Measurements from ENCODE around the gene OR2G6.
"Not testable (repeated sequence)": the region's sequence is repeated elsewhere in the genome, so short reads cannot be mapped to it uniquely, and the experiment has no call there.

OR2G6 gene

DNA sequence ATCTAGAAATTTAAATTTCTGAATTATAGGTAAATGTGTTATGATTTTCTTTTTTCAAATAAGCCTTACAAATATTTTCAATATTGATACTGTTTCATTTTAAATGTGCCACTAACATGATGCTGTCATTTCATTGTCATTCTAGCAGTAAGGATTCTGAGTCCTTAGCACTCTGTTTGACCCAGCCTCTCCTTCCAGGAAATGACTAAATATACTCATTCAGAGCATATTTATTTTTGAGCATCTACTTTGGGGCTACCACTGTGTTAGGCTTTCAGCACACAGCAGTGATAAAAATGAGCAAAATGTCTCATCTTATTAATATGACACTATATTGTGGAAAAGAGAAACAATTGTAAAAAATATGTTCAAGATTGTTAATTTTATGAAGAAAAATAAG lies 2.3 kb downstream of the OR2G6 start:
- ATAC-seq (ENCODE audit: low read depth); H3K9me3 ChIP-seq (ENCODE audit: severe bottlenecking): not testable (repeated sequence)

DNA sequence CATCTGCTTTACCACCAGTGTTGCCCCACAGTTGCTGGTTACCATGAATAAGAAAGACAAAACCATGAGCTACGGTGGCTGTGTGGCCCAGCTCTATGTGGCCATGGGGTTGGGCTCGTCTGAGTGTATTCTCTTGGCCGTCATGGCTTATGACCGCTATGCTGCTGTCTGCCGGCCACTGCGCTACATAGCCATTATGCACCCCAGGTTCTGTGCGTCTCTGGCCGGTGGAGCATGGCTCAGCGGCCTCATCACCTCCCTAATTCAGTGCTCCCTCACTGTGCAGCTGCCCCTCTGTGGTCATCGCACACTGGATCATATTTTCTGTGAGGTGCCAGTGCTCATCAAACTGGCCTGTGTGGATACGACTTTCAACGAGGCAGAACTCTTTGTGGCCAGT lies 14.0 kb downstream of the OR2G6 start:
- ATAC-seq (ENCODE audit: low read depth) (no peak), DNase-seq (ENCODE audit: low spot score) (no peak)
- H3K27ac ChIP-seq (ENCODE audit: poor library complexity, severe bottlenecking) = no peak overlapping the region
- no peaks in the 10 kb centered on the region for H3K9me3 ChIP-seq (ENCODE audit: severe bottlenecking)
- no peak overlapping the region for H3K4me3 ChIP-seq (ENCODE audit: severe bottlenecking)
- H3K27me3 ChIP-seq (ENCODE audit: insufficient read depth, poor library complexity, severe bottlenecking) = no peaks in the 10 kb centered on the region
- H3K36me3 ChIP-seq (ENCODE audit: low read depth) = no peaks in the 10 kb centered on the region
- no peaks in the 10 kb centered on the region for H3K4me1 ChIP-seq (ENCODE audit: insufficient read depth, poor library complexity, severe bottlenecking)
- TF ChIP-seq, protein P1, sequence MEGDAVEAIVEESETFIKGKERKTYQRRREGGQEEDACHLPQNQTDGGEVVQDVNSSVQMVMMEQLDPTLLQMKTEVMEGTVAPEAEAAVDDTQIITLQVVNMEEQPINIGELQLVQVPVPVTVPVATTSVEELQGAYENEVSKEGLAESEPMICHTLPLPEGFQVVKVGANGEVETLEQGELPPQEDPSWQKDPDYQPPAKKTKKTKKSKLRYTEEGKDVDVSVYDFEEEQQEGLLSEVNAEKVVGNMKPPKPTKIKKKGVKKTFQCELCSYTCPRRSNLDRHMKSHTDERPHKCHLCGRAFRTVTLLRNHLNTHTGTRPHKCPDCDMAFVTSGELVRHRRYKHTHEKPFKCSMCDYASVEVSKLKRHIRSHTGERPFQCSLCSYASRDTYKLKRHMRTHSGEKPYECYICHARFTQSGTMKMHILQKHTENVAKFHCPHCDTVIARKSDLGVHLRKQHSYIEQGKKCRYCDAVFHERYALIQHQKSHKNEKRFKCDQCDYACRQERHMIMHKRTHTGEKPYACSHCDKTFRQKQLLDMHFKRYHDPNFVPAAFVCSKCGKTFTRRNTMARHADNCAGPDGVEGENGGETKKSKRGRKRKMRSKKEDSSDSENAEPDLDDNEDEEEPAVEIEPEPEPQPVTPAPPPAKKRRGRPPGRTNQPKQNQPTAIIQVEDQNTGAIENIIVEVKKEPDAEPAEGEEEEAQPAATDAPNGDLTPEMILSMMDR (IDR thresholded peaks at IDR 0.05; ENCODE audit: poor library complexity, severe bottlenecking) = no peak

More for the DNA sequence above, 2.3 kb downstream of the OR2G6 start:
- H3K4me3 ChIP-seq (ENCODE audit: severe bottlenecking); H3K27ac ChIP-seq (ENCODE audit: poor library complexity, severe bottlenecking); H3K27me3 ChIP-seq (ENCODE audit: insufficient read depth, poor library complexity, severe bottlenecking); DNase-seq (ENCODE audit: low spot score); H3K4me1 ChIP-seq (ENCODE audit: insufficient read depth, poor library complexity, severe bottlenecking); H3K36me3 ChIP-seq (ENCODE audit: low read depth): not testable (repeated sequence)

DNA sequence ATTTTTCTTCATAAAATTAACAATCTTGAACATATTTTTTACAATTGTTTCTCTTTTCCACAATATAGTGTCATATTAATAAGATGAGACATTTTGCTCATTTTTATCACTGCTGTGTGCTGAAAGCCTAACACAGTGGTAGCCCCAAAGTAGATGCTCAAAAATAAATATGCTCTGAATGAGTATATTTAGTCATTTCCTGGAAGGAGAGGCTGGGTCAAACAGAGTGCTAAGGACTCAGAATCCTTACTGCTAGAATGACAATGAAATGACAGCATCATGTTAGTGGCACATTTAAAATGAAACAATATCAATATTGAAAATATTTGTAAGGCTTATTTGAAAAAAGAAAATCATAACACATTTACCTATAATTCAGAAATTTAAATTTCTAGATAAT lies 29.6 kb downstream of the OR2G6 start:
- DNase-seq (ENCODE audit: low spot score); H3K4me1 ChIP-seq (ENCODE audit: insufficient read depth, poor library complexity, severe bottlenecking): not testable (repeated sequence)

DNA sequence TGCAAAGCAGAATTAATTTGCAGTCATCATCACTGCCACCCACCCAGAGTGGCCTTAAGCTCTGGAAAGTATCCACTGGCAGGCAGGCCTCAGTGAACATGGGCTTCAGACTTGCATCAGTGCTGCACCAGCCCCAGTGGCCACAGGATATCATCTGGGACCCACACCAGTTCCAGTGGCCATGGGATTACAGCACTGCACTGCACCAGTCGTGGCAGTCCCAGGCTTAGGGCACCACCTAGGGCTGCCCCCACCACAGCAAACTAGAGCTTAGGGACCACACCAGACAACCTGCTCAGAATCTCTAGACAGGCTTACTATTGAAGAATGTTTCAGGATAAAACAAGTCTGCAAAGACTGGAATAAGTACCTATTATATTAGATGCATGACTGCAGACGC lies 39.5 kb downstream of the OR2G6 start:
- not testable (repeated sequence) for H3K27me3 ChIP-seq (ENCODE audit: insufficient read depth, poor library complexity, severe bottlenecking); H3K4me1 ChIP-seq (ENCODE audit: insufficient read depth, poor library complexity, severe bottlenecking); ATAC-seq (ENCODE audit: low read depth); H3K36me3 ChIP-seq (ENCODE audit: low read depth); H3K9me3 ChIP-seq (ENCODE audit: severe bottlenecking); H3K4me3 ChIP-seq (ENCODE audit: severe bottlenecking); H3K27ac ChIP-seq (ENCODE audit: poor library complexity, severe bottlenecking); DNase-seq (ENCODE audit: low spot score)

More for the DNA sequence above, 29.6 kb downstream of the OR2G6 start:
- H3K27ac ChIP-seq (ENCODE audit: poor library complexity, severe bottlenecking); ATAC-seq (ENCODE audit: low read depth); H3K27me3 ChIP-seq (ENCODE audit: insufficient read depth, poor library complexity, severe bottlenecking); H3K4me3 ChIP-seq (ENCODE audit: severe bottlenecking); H3K9me3 ChIP-seq (ENCODE audit: severe bottlenecking); H3K36me3 ChIP-seq (ENCODE audit: low read depth): not testable (repeated sequence)

DNA sequence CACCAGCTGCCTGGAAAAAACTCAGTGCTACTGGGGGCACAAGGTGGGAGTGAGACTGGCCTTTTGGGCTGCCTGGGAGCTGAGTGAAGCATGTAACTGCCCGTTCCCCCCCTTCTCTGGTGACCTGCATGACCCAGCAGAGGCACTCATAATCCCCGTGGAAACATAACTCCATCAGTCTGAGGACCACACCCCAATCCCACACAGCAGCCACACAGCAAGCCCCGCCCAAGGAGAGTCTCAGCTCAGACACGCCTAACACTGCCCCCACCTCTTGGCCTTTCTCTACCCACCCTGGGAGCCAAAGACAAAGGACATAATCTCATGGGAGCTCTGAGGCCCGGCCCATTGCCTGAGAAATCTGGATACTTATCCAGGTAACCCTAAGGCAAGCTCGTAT lies 43.2 kb downstream of the OR2G6 start:
- DNase-seq (ENCODE audit: low spot score); H3K4me3 ChIP-seq (ENCODE audit: severe bottlenecking); H3K4me1 ChIP-seq (ENCODE audit: insufficient read depth, poor library complexity, severe bottlenecking); ATAC-seq (ENCODE audit: low read depth); H3K27ac ChIP-seq (ENCODE audit: poor library complexity, severe bottlenecking); H3K27me3 ChIP-seq (ENCODE audit: insufficient read depth, poor library complexity, severe bottlenecking); H3K9me3 ChIP-seq (ENCODE audit: severe bottlenecking); H3K36me3 ChIP-seq (ENCODE audit: low read depth): not testable (repeated sequence)

DNA sequence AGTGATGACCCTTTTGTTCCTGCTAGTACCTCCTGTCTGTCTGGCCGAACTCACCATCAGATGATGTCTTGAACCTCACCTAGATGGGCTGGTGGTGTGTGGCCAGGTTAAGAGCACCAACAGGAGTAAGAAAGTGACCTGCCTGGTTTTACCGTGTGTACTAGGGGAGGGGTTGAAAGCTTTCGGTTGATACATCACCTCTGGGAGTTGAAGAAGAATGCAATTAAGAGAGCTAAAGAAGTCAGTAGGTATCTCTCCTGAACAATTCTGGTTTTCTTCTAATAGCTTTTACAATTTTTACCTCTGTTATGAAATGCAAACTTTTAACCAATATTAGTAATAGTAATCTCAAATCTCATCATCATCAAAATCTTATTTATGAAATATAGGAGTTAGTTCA lies 54.8 kb downstream of the OR2G6 start, which contains the start of gene OR2T29:
Gene OR2T29, minus strand, starts transcription at position 101 of the 400 bp plus-strand sequence. CDS start 3,281 bp downstream, outside the sequence.
- not testable (repeated sequence) for ATAC-seq (ENCODE audit: low read depth); H3K27ac ChIP-seq (ENCODE audit: poor library complexity, severe bottlenecking); H3K27me3 ChIP-seq (ENCODE audit: insufficient read depth, poor library complexity, severe bottlenecking); H3K9me3 ChIP-seq (ENCODE audit: severe bottlenecking); DNase-seq (ENCODE audit: low spot score); H3K4me3 ChIP-seq (ENCODE audit: severe bottlenecking); H3K4me1 ChIP-seq (ENCODE audit: insufficient read depth, poor library complexity, severe bottlenecking); H3K36me3 ChIP-seq (ENCODE audit: low read depth)

DNA sequence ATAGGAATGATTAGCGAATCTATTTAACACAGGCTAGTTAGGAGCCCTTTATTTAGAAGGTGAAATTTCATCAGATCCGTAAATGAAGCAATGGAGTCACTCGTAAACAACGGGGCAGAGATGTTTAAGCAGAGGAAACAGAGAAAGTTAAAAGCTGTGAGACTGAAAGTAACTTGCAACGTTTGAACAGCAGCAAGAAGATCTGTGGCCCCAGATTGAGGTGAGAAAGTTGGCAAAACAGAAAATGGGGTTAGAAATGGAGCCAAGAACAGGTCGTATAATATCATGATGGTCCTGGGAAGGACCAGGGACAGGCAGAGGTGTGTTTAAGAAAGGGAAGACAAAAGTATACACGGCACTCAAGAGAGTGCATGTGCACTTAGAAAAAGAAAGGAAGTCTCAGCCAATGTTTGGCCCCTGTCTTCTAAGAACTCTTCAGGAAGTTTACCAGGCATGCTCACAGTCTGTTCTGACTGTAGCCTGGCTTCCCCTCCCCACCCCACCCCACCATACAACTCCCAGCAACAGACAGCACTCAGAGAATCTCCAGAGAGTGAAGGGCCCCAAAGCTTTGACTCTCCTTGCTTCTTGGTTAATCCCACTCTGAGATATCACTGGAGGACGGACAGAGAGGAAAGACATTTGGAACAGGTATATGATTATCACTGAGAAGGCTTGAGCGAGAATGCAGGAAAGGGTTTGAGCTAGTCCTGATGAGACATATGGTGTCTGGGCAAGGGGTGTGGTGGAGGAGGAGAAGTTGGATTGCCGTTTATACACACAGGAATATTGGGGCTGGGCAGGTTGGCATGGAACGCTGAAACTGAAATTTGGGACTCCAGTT lies 57.9 kb downstream of the OR2G6 start:
- DNase-seq (ENCODE audit: low spot score); H3K27ac ChIP-seq (ENCODE audit: poor library complexity, severe bottlenecking); H3K9me3 ChIP-seq (ENCODE audit: severe bottlenecking); H3K4me1 ChIP-seq (ENCODE audit: insufficient read depth, poor library complexity, severe bottlenecking); ATAC-seq (ENCODE audit: low read depth); H3K27me3 ChIP-seq (ENCODE audit: insufficient read depth, poor library complexity, severe bottlenecking); H3K4me3 ChIP-seq (ENCODE audit: severe bottlenecking); H3K36me3 ChIP-seq (ENCODE audit: low read depth): not testable (repeated sequence)

DNA sequence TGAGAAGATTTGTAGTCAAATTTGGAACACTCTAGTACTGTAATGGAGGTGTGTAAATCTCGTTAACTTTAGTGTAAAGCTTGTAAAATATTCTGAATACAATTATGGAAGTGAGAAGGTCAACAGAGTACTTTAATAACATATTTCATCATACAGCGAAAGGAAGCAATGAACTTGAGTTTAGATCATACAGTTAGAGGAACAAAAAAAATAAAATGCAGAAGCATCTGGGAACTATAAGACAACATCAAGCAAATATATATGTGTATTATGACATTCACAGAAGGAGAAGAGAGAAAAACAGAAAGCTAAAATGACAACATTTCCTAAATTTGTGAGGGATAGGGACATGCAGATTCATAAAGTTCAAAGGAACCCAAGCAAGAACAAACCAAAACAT lies 61.2 kb downstream of the OR2G6 start:
- not testable (repeated sequence) for ATAC-seq (ENCODE audit: low read depth); H3K27ac ChIP-seq (ENCODE audit: poor library complexity, severe bottlenecking); DNase-seq (ENCODE audit: low spot score); H3K9me3 ChIP-seq (ENCODE audit: severe bottlenecking); H3K4me3 ChIP-seq (ENCODE audit: severe bottlenecking); H3K36me3 ChIP-seq (ENCODE audit: low read depth); H3K27me3 ChIP-seq (ENCODE audit: insufficient read depth, poor library complexity, severe bottlenecking); H3K4me1 ChIP-seq (ENCODE audit: insufficient read depth, poor library complexity, severe bottlenecking)

DNA sequence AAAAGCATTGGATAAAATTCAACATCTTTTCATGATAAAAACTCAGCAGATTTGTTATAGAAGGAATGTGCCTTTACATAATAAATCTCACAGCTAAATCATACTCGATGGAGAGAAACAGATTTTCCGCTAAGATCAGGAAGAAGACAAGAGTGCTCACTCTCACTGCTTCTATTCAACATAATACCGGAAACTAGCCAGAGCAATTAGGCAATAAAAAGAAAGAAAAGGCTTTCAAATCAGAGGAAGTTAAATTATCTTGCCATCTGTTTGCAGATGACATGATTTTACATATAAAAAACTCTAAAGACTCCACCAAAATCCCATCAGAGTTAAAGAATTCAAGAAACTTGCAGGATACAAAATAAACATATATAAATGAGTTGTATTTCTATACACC lies 62.9 kb downstream of the OR2G6 start:
- H3K4me3 ChIP-seq (ENCODE audit: severe bottlenecking); H3K36me3 ChIP-seq (ENCODE audit: low read depth); H3K27me3 ChIP-seq (ENCODE audit: insufficient read depth, poor library complexity, severe bottlenecking); DNase-seq (ENCODE audit: low spot score); H3K27ac ChIP-seq (ENCODE audit: poor library complexity, severe bottlenecking); ATAC-seq (ENCODE audit: low read depth); H3K4me1 ChIP-seq (ENCODE audit: insufficient read depth, poor library complexity, severe bottlenecking); H3K9me3 ChIP-seq (ENCODE audit: severe bottlenecking): not testable (repeated sequence)

DNA sequence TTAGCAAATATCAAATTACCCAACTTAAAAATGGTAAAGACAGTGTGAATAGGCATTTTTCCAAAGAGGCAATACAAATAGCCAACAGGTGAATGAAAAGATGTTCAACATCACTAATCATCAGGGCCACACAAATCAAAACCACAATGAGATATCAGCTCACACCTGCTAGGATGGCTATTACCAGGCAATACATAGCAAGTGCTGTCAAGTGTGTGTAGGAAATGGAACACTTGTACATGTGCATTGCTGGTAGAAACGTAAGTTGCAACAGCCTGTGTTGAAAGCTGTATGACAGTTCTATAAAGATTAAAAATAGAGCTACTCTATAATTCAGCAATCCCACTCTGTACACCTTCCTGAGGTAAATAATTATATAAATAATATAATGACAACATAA lies 64.2 kb downstream of the OR2G6 start:
- not testable (repeated sequence) for H3K27me3 ChIP-seq (ENCODE audit: insufficient read depth, poor library complexity, severe bottlenecking); DNase-seq (ENCODE audit: low spot score); H3K4me3 ChIP-seq (ENCODE audit: severe bottlenecking); H3K36me3 ChIP-seq (ENCODE audit: low read depth); ATAC-seq (ENCODE audit: low read depth); H3K4me1 ChIP-seq (ENCODE audit: insufficient read depth, poor library complexity, severe bottlenecking); H3K27ac ChIP-seq (ENCODE audit: poor library complexity, severe bottlenecking); H3K9me3 ChIP-seq (ENCODE audit: severe bottlenecking)

DNA sequence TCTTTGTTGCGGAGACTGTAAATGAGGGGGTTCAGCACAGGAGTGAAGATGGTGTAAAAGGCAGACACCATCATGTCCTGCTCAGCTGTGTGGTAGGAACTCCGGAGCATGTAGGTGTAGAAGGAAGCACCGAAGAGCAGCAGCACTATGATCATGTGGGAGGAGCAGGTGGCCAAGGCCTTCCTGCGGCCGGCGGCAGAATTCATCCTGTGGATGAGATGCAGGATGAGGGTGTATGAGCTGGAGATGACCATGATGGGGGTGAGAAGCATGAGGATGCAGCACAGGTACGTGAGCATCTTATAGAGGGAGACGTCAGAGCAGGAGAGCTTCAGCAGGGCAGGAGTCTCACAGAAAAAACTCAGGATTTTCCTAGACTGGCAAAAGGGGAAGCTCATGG lies 66.0 kb downstream of the OR2G6 start:
- not testable (repeated sequence) for ATAC-seq (ENCODE audit: low read depth); DNase-seq (ENCODE audit: low spot score); H3K4me1 ChIP-seq (ENCODE audit: insufficient read depth, poor library complexity, severe bottlenecking)

More for the DNA sequence above, 66.0 kb downstream of the OR2G6 start:
- H3K27me3 ChIP-seq (ENCODE audit: insufficient read depth, poor library complexity, severe bottlenecking); H3K27ac ChIP-seq (ENCODE audit: poor library complexity, severe bottlenecking); H3K4me3 ChIP-seq (ENCODE audit: severe bottlenecking); H3K9me3 ChIP-seq (ENCODE audit: severe bottlenecking); H3K36me3 ChIP-seq (ENCODE audit: low read depth): not testable (repeated sequence)
